ENCODE results near the gene OBSCN. TPM values are rescaled to one million over a fixed set of nuclear protein-coding genes. Genes with fewer than 3 reads are reported as not detected.

OBSCN gene
- total and polyA plus RNA-seq, 2 of the 13 experiments (the other 11 are each of a cell fraction or from before 2014, with no cell fraction given), result 0.20 TPM

DNA sequence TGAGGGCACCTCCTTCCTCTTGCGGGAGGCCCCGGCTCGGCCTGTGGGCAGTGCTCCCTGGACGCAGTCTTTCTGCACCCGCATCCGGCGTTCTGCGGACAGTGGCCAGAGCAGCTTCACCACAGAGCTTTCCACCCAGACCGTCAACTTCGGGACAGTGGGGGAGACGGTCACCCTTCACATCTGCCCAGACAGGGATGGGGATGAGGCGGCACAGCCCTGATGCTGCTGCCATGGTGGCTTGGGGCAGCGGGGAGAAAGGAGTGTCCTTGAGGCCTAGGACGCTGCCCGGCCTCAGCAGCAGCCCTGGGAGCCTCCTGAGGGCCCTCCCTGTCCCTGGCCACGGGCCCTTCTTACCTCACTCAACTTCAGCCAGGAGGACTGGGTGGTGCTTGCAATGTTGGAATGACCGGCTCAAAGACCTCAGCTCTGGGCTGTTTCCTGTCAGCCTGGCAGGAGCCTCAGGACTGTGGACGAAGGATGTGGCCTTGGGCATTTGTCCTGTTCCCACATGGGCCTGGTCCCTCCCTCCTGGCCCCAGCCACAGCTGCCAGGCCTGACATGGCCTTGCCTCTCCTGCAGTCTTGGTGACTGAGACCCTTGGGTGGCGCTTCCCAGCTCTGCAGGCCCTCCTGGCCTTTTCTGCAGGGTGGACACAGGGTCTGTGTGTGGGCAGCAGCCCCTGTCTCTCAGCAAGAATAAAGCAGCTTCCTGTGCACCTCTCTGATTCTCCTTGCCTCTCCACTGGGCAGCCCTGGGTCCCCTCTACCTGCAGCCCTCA is 152.9 kb downstream of the OBSCN start (continued):
- TF ChIP-seq SKIL (CRISPR knock-in tag; IDR thresholded peaks at IDR 0.05; ENCODE audit: borderline replicate concordance), result no peak
- TF ChIP-seq BRF2 (CRISPR knock-in tag; IDR thresholded peaks at IDR 0.05), result no peak
- TF ChIP-seq CCDC6 (CRISPR knock-in tag; IDR thresholded peaks at IDR 0.05), result no peak
- TF ChIP-seq ATF6 (CRISPR knock-in tag; conservative IDR thresholded peaks at IDR 0.05), result no peak
- TF ChIP-seq ZNF207 (IDR thresholded peaks at IDR 0.05; ENCODE audit: borderline replicate concordance), result no peak
- TF ChIP-seq ZC3H13 (CRISPR knock-in tag; IDR thresholded peaks at IDR 0.05), result no peak
- no peak for TF ChIP-seq ZNF230 (CRISPR knock-in tag; IDR thresholded peaks at IDR 0.05)
- TF ChIP-seq SIN3A (IDR thresholded peaks at IDR 0.05; ENCODE audit: borderline replicate concordance, low read depth, low read length), result no peak
- TF ChIP-seq HIC2 (CRISPR knock-in tag; IDR thresholded peaks at IDR 0.05; ENCODE audit: low read depth), result peak; percentile 61; the same call in 1 of the 2 replicates
- no peak for TF ChIP-seq HDAC6 (IDR thresholded peaks at IDR 0.05; ENCODE audit: low read depth, low read length)
- TF ChIP-seq, protein P1, sequence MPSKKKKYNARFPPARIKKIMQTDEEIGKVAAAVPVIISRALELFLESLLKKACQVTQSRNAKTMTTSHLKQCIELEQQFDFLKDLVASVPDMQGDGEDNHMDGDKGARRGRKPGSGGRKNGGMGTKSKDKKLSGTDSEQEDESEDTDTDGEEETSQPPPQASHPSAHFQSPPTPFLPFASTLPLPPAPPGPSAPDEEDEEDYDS (CRISPR knock-in tag; IDR thresholded peaks at IDR 0.05), result no peak
